Epithelial cell of esophagus (primary cell): Measurements from ENCODE around the gene ARHGAP29.

ENCODE experiments used
- DNase-seq: peaks from one replicate; pipeline ENCODE4 v3.0.0; 2010; ENCODE audit warnings: low read depth
- H3K4me3 ChIP-seq: 2 replicates; pipeline ENCODE4 v1.5.1; 2011; ENCODE audit warnings: mild to moderate bottlenecking, low read length, control low read depth
- TF ChIP-seq, protein P1 (sequence below): IDR thresholded peaks from 2 replicates; pipeline ENCODE4 v1.5.1; 2011; ENCODE audit warnings: low read depth, mild to moderate bottlenecking, low read length, control low read depth, inconsistent platforms; ENCODE audit not compliant: insufficient read depth; ENCODE audit errors: missing control alignments

Gene ARHGAP29

DNA sequence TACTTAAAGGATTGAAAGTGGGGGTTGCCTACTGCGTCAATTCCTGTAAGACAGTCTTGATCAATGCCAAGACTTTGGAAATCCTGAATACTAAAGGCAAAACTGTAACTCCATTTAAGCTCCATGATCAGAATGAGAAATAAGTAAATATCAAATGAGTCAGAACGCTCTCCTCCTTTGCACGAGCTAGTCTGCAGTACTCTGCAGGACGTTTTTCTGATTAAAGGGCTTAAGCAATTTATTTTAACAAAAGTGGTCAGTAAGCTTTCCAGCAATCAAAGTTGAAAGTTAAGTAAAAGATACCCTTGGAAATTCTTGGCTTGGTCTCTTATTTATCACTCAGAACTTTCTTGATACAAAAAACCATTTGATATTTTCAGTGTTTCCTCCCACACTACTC lies 35.7 kb upstream of the ARHGAP29 start:
- DNase-seq = no peak
- TF ChIP-seq, protein P1, sequence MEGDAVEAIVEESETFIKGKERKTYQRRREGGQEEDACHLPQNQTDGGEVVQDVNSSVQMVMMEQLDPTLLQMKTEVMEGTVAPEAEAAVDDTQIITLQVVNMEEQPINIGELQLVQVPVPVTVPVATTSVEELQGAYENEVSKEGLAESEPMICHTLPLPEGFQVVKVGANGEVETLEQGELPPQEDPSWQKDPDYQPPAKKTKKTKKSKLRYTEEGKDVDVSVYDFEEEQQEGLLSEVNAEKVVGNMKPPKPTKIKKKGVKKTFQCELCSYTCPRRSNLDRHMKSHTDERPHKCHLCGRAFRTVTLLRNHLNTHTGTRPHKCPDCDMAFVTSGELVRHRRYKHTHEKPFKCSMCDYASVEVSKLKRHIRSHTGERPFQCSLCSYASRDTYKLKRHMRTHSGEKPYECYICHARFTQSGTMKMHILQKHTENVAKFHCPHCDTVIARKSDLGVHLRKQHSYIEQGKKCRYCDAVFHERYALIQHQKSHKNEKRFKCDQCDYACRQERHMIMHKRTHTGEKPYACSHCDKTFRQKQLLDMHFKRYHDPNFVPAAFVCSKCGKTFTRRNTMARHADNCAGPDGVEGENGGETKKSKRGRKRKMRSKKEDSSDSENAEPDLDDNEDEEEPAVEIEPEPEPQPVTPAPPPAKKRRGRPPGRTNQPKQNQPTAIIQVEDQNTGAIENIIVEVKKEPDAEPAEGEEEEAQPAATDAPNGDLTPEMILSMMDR = no peak
- H3K4me3 ChIP-seq = no peak overlapping the region

DNA sequence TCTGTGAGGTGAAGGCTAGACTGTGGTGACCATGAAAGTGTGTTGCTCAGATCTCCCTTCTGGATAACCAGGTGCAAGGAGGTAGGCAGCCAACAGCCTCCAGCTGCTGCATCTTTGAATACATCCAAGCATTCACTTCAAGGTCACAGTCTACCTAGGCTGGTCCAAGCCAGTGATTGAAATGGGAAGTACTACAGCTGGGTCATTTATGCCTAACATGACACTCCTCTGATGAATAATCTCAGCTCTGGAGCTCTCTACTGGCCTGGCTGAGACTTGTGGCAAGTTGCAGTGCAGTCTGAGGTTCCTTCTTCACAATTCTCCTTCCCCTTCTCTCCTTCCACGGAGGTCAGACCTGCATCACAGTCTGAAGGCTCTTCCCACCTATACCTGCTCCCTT lies 35.0 kb upstream of the ARHGAP29 start:
- H3K4me3 ChIP-seq = no peak overlapping the region
- TF ChIP-seq, protein P1 = no peak
- DNase-seq = peak; percentile 20

DNA sequence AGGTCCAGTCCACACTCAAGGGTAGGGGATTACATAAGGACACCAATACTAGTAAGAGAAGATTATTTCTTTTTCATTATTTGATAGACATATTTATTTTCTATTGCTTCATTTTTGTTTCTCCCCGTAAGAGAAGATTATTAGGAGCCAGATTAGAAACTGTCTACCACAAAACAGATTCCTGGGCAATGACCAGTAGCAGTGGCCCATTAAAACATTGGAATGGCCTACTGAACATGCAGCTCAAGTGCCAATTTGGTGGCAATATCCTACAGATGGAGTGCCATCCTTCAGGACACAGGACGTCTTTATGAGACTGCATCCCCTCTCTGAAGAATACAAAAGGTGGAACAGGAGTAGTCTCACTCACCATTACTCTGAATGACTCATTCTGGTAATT lies 34.0 kb upstream of the ARHGAP29 start:
- TF ChIP-seq, protein P1 = no peak
- H3K4me3 ChIP-seq = no peak overlapping the region
- DNase-seq = no peak

DNA sequence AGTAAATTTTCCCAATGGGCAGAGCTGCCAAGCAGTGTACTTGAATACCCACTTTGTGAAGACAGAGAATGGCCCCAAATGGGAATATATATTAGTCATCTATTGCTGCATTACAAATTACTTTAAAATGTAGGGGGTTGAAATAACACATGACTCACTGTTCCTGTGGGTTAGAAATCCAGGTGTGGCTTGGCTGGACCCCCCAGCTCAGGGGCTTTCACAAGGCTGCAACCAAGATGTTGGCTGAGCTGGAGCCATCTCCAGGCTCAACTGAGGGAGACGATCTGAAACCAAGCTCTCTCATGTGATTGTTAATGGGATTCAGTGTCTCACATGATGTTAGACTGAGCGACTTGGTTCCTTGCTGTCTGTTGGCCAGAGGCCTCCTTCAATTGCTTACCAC lies 33.4 kb upstream of the ARHGAP29 start:
- DNase-seq = peak; percentile 75
- H3K4me3 ChIP-seq = no peak overlapping the region
- TF ChIP-seq, protein P1 = no peak

DNA sequence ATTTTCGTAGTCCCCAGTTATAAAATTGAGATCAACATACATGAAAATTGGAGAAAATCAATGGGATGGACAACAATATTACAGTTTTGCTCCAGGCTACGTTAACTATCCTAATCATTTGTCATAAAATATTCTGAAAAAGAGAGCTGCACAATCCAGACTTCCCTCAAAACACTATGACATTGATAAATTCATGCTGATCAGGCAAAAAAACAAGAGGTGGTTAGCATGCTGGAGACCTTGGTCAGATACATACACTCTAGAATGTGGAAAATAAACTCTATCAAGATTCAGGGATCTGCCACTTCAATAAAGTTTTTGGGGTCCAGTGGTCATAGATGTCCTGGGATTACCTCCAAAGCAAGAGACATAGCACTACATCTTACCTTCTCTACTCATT lies 32.5 kb upstream of the ARHGAP29 start:
- TF ChIP-seq, protein P1 = no peak
- H3K4me3 ChIP-seq = no peak overlapping the region
- no peak for DNase-seq

DNA sequence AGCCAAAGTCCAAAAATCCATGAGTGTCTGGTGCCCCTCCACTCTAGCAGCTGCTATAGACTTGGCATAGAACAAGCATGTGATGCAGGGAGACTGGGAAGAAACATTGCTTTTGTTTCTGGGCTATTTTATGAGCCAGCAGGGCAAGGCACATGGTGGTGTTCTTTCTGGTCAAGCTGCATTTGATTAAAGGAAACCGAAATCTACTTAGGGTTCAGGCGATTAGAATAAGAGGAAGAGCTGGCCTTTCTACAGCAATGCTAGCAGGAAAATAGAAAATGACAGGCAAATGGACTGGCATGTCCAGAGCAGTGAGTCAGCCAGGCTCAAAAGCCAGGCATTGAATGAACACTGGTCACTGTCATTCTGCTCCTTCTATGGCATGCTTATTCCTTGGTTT lies 28.5 kb upstream of the ARHGAP29 start:
- DNase-seq = no peak
- TF ChIP-seq, protein P1 = no peak
- no peak overlapping the region for H3K4me3 ChIP-seq

DNA sequence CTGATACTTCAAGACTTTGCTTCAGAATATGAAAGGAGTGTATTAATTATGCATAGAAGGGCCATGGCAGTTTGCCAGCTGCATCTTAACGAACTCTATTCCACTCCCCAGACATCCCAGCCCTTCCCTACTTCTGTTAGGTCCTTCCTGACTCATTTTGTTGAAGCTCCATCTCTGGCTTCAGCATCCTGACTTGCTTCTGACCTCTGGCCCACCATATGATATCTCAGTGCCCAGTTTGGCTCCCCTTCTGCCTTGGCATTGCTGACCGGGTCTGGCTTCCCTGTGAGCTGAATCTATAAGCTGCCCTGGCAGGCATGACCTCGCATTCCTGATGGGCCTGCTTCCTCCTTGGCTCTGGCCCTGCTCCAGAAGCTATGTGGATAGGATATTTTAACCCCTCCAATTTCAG lies 27.6 kb upstream of the ARHGAP29 start:
- TF ChIP-seq, protein P1 = no peak
- DNase-seq = peak; percentile 24

More for the DNA sequence above, 27.6 kb upstream of the ARHGAP29 start:
- H3K4me3 ChIP-seq = no peak overlapping the region
